KMS-11 (cell line): Measurements from ENCODE around the gene DEF6.

Experiments
- H2AFZ ChIP-seq: fragments of 200-600 bp; sonication (generic); 2 replicates; pipeline ENCODE4 v1.6.1; 2016; ENCODE audit warnings: antibody characterized with exemption, mixed run types, low read depth
- H3K27ac ChIP-seq: fragments of 200-600 bp; sonication (generic); 2 replicates; pipeline ENCODE4 v1.6.1; 2016; ENCODE audit warnings: mild to moderate bottlenecking, mixed run types
- H3K27me3 ChIP-seq: fragments of 200-600 bp; sonication (generic); 2 replicates; pipeline ENCODE4 v1.6.1; 2017; ENCODE audit warnings: mild to moderate bottlenecking, low read depth, mixed run types, moderate library complexity; ENCODE audit not compliant: insufficient read depth
- H3K36me3 ChIP-seq: fragments of 200-600 bp; sonication (generic); 2 replicates; pipeline ENCODE4 v1.6.1; 2017; ENCODE audit warnings: mild to moderate bottlenecking, mixed run types; ENCODE audit not compliant: insufficient read depth
- H3K4me1 ChIP-seq: fragments of 200-600 bp; sonication (generic); 2 replicates; pipeline ENCODE4 v1.6.1; 2016; ENCODE audit warnings: mild to moderate bottlenecking, low read depth, mixed run types; ENCODE audit not compliant: poor library complexity, severe bottlenecking
- H3K4me2 ChIP-seq: fragments of 200-600 bp; sonication (generic); 2 replicates; pipeline ENCODE4 v1.7.0; 2016; ENCODE audit warnings: mild to moderate bottlenecking, mixed run types
- H3K4me3 ChIP-seq: fragments of 200-600 bp; sonication (generic); IDR thresholded peaks from 2 replicates; pipeline ENCODE4 v1.6.1; 2017; ENCODE audit warnings: low read depth, low read length, mixed read lengths; ENCODE audit not compliant: insufficient read depth
- H3K79me2 ChIP-seq: fragments of 200-600 bp; sonication (generic); 2 replicates; pipeline ENCODE4 v1.6.1; 2016; ENCODE audit warnings: low read depth, mixed run types; ENCODE audit not compliant: insufficient read depth
- H3K9ac ChIP-seq: fragments of 200-600 bp; sonication (generic); 2 replicates; pipeline ENCODE4 v1.6.1; 2016; ENCODE audit warnings: mild to moderate bottlenecking, mixed run types
- H4K20me1 ChIP-seq: fragments of 200-600 bp; sonication (generic); 2 replicates; pipeline ENCODE4 v1.6.1; 2016; ENCODE audit warnings: mild to moderate bottlenecking, mixed run types; ENCODE audit not compliant: insufficient read depth
- CTCF ChIP-seq: fragments of 200-600 bp; sonication (generic); conservative IDR thresholded peaks from 2 replicates; pipeline ENCODE4 v1.6.1; 2017; ENCODE audit warnings: low read depth, mild to moderate bottlenecking, antibody characterized with exemption, low read length, moderate library complexity, mixed read lengths

The DEF6 gene

GRCh38 chr6:35282472-35282871, 15.1 kb upstream of the DEF6 start:
- H3K4me3 ChIP-seq, result no peak overlapping the region
- TF ChIP-seq CTCF, result no peak
- H3K9ac ChIP-seq, result no peak overlapping the region
- no peaks in the 10 kb centered on the region for H3K36me3 ChIP-seq
- H3K79me2 ChIP-seq, result no peaks in the 10 kb centered on the region
- H2AFZ ChIP-seq, result no peak overlapping the region
- no peaks in the 10 kb centered on the region for H3K4me1 ChIP-seq
- H3K27me3 ChIP-seq, result no peaks in the 10 kb centered on the region
- H3K27ac ChIP-seq, result no peak overlapping the region
- H3K4me2 ChIP-seq, result no peak overlapping the region
- no peaks in the 10 kb centered on the region for H4K20me1 ChIP-seq

DNA sequence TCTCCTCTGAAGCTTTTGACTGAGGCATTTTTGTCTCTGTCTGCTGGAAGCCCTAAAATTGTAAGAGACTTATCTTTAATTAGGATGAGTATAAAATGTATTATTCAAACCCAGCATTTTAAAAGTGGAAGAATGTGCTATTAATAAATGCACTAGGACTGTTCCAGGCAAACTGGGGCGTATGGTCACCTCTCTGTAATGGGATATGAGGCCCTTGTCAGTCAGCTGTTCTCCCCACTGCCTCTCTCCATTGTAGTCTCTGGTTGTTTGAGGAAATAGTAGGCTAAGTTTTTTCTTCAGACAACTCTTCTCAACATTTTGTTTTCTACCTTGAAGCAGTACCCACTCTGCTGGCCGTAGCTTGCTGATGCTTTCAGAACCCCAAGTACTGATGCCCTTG, 14.3 kb upstream of the DEF6 start:
- Histone ChIP-seq H3K9ac (no peak overlapping the region), H4K20me1 (no peaks in the 10 kb centered on the region), H3K4me2 (no peak overlapping the region), H3K4me3 (no peak overlapping the region), H3K4me1 (no peaks in the 10 kb centered on the region), H3K36me3 (no peaks in the 10 kb centered on the region), H3K27ac (no peak overlapping the region), H3K79me2 (no peaks in the 10 kb centered on the region), H3K27me3 (no peaks in the 10 kb centered on the region), H2AFZ (no peak overlapping the region)
- TF ChIP-seq CTCF, result no peak

DNA sequence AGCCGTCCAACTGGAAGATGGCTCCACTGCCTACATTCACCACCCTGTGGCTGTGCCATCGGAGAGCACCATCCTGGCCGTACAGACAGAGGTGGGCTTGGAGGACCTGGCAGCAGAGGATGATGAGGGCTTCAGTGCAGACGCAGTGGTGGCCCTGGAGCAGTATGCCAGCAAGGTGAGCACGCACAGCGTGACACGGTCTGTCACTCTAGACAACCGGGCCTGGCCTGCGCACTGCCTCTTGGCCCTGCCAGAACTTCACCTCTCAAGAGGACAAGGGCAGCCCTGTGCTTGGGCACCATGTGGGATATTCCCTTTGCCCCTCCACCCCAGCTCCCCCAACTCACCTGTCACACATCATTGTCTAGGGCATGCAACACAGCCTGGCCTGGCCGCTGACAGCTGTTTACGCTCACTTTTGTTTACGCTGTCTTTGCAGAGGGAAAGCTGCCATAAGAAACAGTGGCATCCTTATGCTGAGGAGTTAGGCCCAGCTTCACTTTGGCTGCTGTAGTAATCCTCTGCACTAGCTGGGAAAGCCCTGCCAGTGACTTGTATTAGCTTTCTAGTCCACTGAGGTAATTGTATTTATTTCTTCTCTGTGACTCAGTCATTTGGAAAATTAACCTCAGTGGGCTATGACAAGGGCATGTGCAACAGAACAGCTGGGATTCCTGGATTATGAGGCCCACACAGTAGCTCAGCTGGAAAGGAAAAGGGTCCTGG, 9.8 kb upstream of the DEF6 start:
- Histone ChIP-seq H2AFZ (no peak overlapping the region), H3K27me3 (no peaks in the 10 kb centered on the region), H3K79me2 (no peaks in the 10 kb centered on the region), H3K27ac (no peak overlapping the region), H4K20me1 (no peaks in the 10 kb centered on the region), H3K4me3 (no peak overlapping the region), H3K4me1 (no peaks in the 10 kb centered on the region), H3K36me3 (no peaks in the 10 kb centered on the region), H3K4me2 (no peak overlapping the region), H3K9ac (no peak overlapping the region)
- TF ChIP-seq CTCF, result no peak

GRCh38 chr6:35288834-35289233, 8.8 kb upstream of the DEF6 start:
- Histone ChIP-seq H3K36me3 (no peaks in the 10 kb centered on the region), H3K4me2 (no peak overlapping the region), H3K9ac (no peak overlapping the region), H3K4me1 (no peaks in the 10 kb centered on the region), H3K27ac (no peak overlapping the region), H3K4me3 (no peak overlapping the region), H3K27me3 (no peaks in the 10 kb centered on the region), H4K20me1 (no peaks in the 10 kb centered on the region), H3K79me2 (no peaks in the 10 kb centered on the region), H2AFZ (no peak overlapping the region)
- TF ChIP-seq CTCF, result no peak
